Upper lobe of left lung (tissue), 4 donors: ENCODE measurements around the gene CIAO2B.

Source experiments
- EP300 ChIP-seq, 4 donors: sonication (generic); formaldehyde crosslinking; IDR thresholded peaks; one replicate each; pipeline ENCODE4 v1.5.1; 2017; ENCODE audit warnings: antibody characterized with exemption in 4 of 4, control low read depth in 2 of 4
- POLR2A ChIP-seq, 4 donors: fragments of 450-650 bp; IDR thresholded peaks; one replicate each; pipeline ENCODE4 v1.5.1; 2016 to 2017; ENCODE audit warnings: antibody characterized with exemption in 4 of 4, mild to moderate bottlenecking in 2 of 4
- TF ChIP-seq, protein P1 (sequence below), 6 experiments: fragments of 450-650 bp in 4 of 6; fragments of 200-600 bp in 2 of 6; sonication (generic) in 2 of 6; IDR thresholded peaks; one replicate each; pipeline ENCODE4 v1.5.1; 2016 to 2019; ENCODE audit warnings: antibody characterized with exemption in 6 of 6

GRCh38 chr16:66895689-66895979, 38.6 kb downstream of the CIAO2B start:
- TF ChIP-seq, protein P1, sequence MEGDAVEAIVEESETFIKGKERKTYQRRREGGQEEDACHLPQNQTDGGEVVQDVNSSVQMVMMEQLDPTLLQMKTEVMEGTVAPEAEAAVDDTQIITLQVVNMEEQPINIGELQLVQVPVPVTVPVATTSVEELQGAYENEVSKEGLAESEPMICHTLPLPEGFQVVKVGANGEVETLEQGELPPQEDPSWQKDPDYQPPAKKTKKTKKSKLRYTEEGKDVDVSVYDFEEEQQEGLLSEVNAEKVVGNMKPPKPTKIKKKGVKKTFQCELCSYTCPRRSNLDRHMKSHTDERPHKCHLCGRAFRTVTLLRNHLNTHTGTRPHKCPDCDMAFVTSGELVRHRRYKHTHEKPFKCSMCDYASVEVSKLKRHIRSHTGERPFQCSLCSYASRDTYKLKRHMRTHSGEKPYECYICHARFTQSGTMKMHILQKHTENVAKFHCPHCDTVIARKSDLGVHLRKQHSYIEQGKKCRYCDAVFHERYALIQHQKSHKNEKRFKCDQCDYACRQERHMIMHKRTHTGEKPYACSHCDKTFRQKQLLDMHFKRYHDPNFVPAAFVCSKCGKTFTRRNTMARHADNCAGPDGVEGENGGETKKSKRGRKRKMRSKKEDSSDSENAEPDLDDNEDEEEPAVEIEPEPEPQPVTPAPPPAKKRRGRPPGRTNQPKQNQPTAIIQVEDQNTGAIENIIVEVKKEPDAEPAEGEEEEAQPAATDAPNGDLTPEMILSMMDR (IDR thresholded peaks at IDR 0.05), result no peak
- TF ChIP-seq EP300 (IDR thresholded peaks at IDR 0.05), result no peak
- TF ChIP-seq POLR2A (IDR thresholded peaks at IDR 0.05), result no peak
